DOHH2 (cell line): ENCODE data around the gene TMEM131.

ENCODE experiments used
- H3F3A ChIP-seq: fragments of 200-600 bp; sonication (generic), shearing (Covaris generic); 2 replicates; pipeline ENCODE4 v1.6.0; 2016; ENCODE audit warnings: antibody characterized with exemption, mild to moderate bottlenecking; ENCODE audit not compliant: control insufficient read depth, insufficient read depth
- H3K27ac ChIP-seq: fragments of 200-600 bp; sonication (generic); 2 replicates; pipeline ENCODE4 v1.5.1; 2014; ENCODE audit warnings: low read depth, mild to moderate bottlenecking, low read length, moderate library complexity
- H3K27me3 ChIP-seq: fragments of 200-600 bp; sonication (generic); 2 replicates; pipeline ENCODE4 v1.6.1; 2014; ENCODE audit warnings: mild to moderate bottlenecking, low read length, mixed read lengths; ENCODE audit not compliant: control insufficient read depth
- H3K36me3 ChIP-seq: fragments of 200-600 bp; sonication (generic); 2 replicates; pipeline ENCODE4 v1.6.1; 2014; ENCODE audit warnings: mild to moderate bottlenecking, low read length, moderate library complexity, mixed read lengths; ENCODE audit not compliant: control insufficient read depth
- H3K4me1 ChIP-seq: fragments of 200-600 bp; sonication (generic); 2 replicates; pipeline ENCODE4 v1.6.1; 2014; ENCODE audit warnings: mild to moderate bottlenecking, low read length, mixed read lengths; ENCODE audit not compliant: control insufficient read depth
- H3K4me2 ChIP-seq: fragments of 200-600 bp; sonication (generic); 2 replicates; pipeline ENCODE4 v1.6.0; 2014; ENCODE audit warnings: mild to moderate bottlenecking, low read length, moderate library complexity
- H3K4me3 ChIP-seq: fragments of 200-600 bp; sonication (generic); 2 replicates; pipeline ENCODE4 v1.5.1; 2014; ENCODE audit warnings: mild to moderate bottlenecking, low read length, mixed read lengths
- H3K79me2 ChIP-seq: fragments of 200-600 bp; sonication (generic); 2 replicates; pipeline ENCODE4 v1.6.1; 2014; ENCODE audit warnings: mild to moderate bottlenecking, low read length, mixed read lengths; ENCODE audit not compliant: control insufficient read depth
- H3K9me2 ChIP-seq: fragments of 200-600 bp; sonication (generic); replicated peaks from 2 replicates; pipeline ENCODE4 v1.6.1; 2014; ENCODE audit warnings: mild to moderate bottlenecking, low read length, mixed read lengths; ENCODE audit not compliant: control insufficient read depth
- H3K9me3 ChIP-seq: fragments of 200-600 bp; sonication (generic); 2 replicates; pipeline ENCODE4 v1.6.1; 2014; ENCODE audit warnings: antibody characterized with exemption, low read length, mixed read lengths; ENCODE audit not compliant: control insufficient read depth, insufficient read depth
- H4K20me1 ChIP-seq: fragments of 200-600 bp; sonication (generic); 2 replicates; pipeline ENCODE4 v1.6.0; 2014; ENCODE audit warnings: low read depth, mild to moderate bottlenecking, antibody characterized with exemption, low read length, moderate library complexity; ENCODE audit not compliant: control insufficient read depth, insufficient read depth
- EZH2phosphoT487 ChIP-seq: fragments of 200-600 bp; sonication (generic); IDR thresholded peaks from 2 replicates; pipeline ENCODE4 v1.6.1; 2017; ENCODE audit warnings: borderline replicate concordance, mild to moderate bottlenecking, antibody characterized with exemption, low read length, moderate library complexity, mixed read lengths
- TF ChIP-seq, protein P1 (sequence below): fragments of 200-600 bp; sonication (generic); IDR thresholded peaks from one replicate; pipeline ENCODE4 v1.5.1; 2014; ENCODE audit warnings: antibody characterized with exemption, mild to moderate bottlenecking, low read depth, low read length; ENCODE audit not compliant: poor library complexity, severe bottlenecking

TMEM131 gene

DNA sequence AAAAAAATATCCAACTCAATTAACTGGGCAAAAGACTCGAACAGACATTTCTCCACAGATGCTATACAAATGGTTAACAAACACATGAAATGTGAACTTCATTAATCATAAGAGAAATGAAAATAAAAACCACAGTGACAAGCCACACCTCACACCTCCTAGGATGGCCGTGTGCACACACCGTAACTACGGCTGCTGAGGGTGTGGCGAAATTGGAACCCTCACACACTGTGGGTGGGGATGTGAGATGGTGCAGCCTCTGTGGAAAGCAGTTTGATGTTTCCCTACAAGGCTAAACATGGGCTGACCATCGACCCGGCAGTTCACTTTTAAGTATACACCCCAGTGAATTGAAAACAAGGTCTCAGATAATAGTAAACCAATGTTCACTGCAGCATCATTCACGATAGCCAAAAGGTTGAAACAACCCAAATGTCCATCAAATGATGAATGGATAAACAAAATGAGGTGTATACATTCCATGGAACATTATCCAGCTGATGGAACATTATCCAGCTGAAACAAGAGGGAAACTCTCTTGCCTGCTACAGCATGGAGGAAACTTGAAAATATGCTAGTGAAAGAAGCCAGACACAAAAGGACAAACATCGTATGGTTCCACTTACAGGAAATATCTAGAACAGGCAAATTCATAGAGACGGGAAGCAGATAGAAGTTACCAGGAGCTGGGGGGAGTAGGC lies 250.1 kb downstream of the TMEM131 start:
- TF ChIP-seq, protein P1, sequence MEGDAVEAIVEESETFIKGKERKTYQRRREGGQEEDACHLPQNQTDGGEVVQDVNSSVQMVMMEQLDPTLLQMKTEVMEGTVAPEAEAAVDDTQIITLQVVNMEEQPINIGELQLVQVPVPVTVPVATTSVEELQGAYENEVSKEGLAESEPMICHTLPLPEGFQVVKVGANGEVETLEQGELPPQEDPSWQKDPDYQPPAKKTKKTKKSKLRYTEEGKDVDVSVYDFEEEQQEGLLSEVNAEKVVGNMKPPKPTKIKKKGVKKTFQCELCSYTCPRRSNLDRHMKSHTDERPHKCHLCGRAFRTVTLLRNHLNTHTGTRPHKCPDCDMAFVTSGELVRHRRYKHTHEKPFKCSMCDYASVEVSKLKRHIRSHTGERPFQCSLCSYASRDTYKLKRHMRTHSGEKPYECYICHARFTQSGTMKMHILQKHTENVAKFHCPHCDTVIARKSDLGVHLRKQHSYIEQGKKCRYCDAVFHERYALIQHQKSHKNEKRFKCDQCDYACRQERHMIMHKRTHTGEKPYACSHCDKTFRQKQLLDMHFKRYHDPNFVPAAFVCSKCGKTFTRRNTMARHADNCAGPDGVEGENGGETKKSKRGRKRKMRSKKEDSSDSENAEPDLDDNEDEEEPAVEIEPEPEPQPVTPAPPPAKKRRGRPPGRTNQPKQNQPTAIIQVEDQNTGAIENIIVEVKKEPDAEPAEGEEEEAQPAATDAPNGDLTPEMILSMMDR: no peak
- no peak for TF ChIP-seq EZH2phosphoT487
- Histone ChIP-seq H3K27me3 (no peaks in the 10 kb centered on the region), H3K4me2 (peak overlapping the region; percentile 27), H3K4me1 (peaks cover 32% of the 10 kb centered on the region), H3K9me3 (no peaks in the 10 kb centered on the region), H3K4me3 (0 out of 2 replicates have a peak overlapping the region, but pooled peaks have one; percentile 7), H3K79me2 (no peaks in the 10 kb centered on the region), H4K20me1 (no peaks in the 10 kb centered on the region), H3K36me3 (no peaks in the 10 kb centered on the region), H3F3A (peaks cover under 1% of the 10 kb centered on the region; the same call in 1 of the 2 replicates), H3K9me2 (no peaks in the 10 kb centered on the region), H3K27ac (no peak overlapping the region)

DNA sequence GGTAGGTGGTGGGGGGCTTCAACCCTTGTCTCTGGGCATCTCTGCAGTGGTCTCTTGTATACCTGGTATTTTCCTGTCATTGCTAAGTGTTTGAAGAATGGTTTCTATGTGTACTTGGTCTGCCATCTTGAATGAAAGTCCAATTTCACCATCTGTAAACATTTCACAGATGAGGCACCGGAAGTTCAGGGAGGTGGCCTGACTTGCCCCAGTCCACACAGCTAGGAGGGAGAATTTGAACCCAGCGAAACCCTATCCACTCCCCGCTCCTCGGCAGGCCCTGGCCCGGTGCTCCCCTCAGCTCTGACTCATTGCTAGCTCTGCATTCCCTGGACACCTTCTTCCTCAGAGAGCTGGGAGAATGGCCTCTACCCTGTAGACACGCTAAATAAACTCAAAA lies 251.8 kb downstream of the TMEM131 start:
- Histone ChIP-seq H3F3A (no peaks in the 10 kb centered on the region; the same call in 1 of the 2 replicates), H3K9me3 (no peaks in the 10 kb centered on the region), H3K9me2 (no peaks in the 10 kb centered on the region), H3K4me3 (no peak overlapping the region), H4K20me1 (no peaks in the 10 kb centered on the region), H3K4me2 (no peak overlapping the region), H3K27ac (no peak overlapping the region), H3K4me1 (peaks cover 27% of the 10 kb centered on the region), H3K27me3 (no peaks in the 10 kb centered on the region), H3K79me2 (no peaks in the 10 kb centered on the region), H3K36me3 (no peaks in the 10 kb centered on the region)
- TF ChIP-seq, protein P1: no peak
- no peak for TF ChIP-seq EZH2phosphoT487

DNA sequence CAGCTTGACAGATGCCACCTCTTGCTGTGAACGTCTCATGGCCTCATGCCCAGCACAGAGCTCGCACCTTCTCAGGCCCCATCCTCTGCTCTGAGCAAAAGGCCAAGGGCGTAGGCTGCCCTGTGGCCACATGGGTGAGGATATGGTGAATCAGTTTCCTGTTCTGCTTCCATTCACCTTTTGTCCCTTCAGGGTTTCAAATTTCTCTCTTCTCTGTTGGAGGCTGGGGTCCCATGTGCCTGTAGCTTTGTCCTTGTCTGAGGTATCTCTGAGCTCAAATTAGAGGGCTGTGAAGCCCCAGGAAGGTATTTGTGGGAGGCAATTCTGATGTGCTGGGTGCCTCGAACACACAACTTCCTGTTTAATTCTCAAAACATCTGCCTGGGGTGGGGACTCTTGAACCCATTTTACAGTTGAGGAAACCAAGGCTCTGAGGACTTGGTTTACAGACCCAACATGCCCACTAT lies 253.3 kb downstream of the TMEM131 start:
- Histone ChIP-seq H3K27me3 (no peaks in the 10 kb centered on the region), H3K9me3 (no peaks in the 10 kb centered on the region), H3K4me2 (no peak overlapping the region), H3F3A (no peaks in the 10 kb centered on the region), H3K27ac (no peak overlapping the region), H3K4me3 (no peak overlapping the region), H3K4me1 (peaks cover 14% of the 10 kb centered on the region), H4K20me1 (no peaks in the 10 kb centered on the region), H3K36me3 (no peaks in the 10 kb centered on the region), H3K9me2 (no peaks in the 10 kb centered on the region), H3K79me2 (no peaks in the 10 kb centered on the region)
- TF ChIP-seq EZH2phosphoT487: no peak
- TF ChIP-seq, protein P1: no peak
